Ureter (tissue), 1 donor: Measurements from ENCODE around the gene CA5A. TPM values are rescaled to one million over a fixed set of nuclear protein-coding genes. Genes with fewer than 3 reads are reported as not detected.
"Not testable (repeated sequence)": the region's sequence is repeated elsewhere in the genome, so short reads cannot be mapped to it uniquely, and the experiment has no call there.

Source experiments
- DNase-seq: peaks from one replicate; pipeline ENCODE4 v3.0.0-alpha.2; 2020; ENCODE audit warnings: low spot score
- total RNA-seq: library from RNA; stranded (reverse); gene quantifications from one replicate; pipeline ENCODE4 v1.2.4, GENCODE V29; 2023
- donor health status: DM: yes; HTN: yes; CAD: no.

CA5A gene
- total RNA-seq, 1 donor from 2014 or later = not detected

- no peak for DNase-seq
These were observed 12.1 kb downstream of the CA5A start for GRCh38 chr16:87924041-87924810.

- DNase-seq = no peak
These were observed 14.0 kb downstream of the CA5A start for GRCh38 chr16:87922250-87922871.

GRCh38 chr16:87921236-87921773, 15.0 kb downstream of the CA5A start:
- DNase-seq = no peak

- DNase-seq = no peak
These were observed 16.7 kb downstream of the CA5A start for GRCh38 chr16:87919681-87919994.

- DNase-seq = no peak
These were observed 17.3 kb downstream of the CA5A start for GRCh38 chr16:87918866-87919680.

- DNase-seq = no peak
These were observed 18.0 kb downstream of the CA5A start for GRCh38 chr16:87918338-87918737.

- no peak for DNase-seq
These were observed 18.8 kb downstream of the CA5A start for GRCh38 chr16:87917503-87917902.

- no peak for DNase-seq
These were observed 21.5 kb downstream of the CA5A start for GRCh38 chr16:87914812-87915211.

GRCh38 chr16:87914021-87914725, 22.2 kb downstream of the CA5A start:
- DNase-seq = not testable (repeated sequence)

GRCh38 chr16:87912691-87913090, 23.6 kb downstream of the CA5A start:
- DNase-seq = not testable (repeated sequence)

GRCh38 chr16:87911106-87911763, 25.1 kb downstream of the CA5A start:
- peak; percentile 82 for DNase-seq

- DNase-seq = peak; percentile 80
These were observed 27.0 kb downstream of the CA5A start for GRCh38 chr16:87909203-87909935.

- not testable (repeated sequence) for DNase-seq
These were observed 28.2 kb downstream of the CA5A start for GRCh38 chr16:87908101-87908500.

- DNase-seq = not testable (repeated sequence)
These were observed 30.8 kb downstream of the CA5A start for GRCh38 chr16:87905521-87905920.

GRCh38 chr16:87904963-87905362, 31.4 kb downstream of the CA5A start:
- DNase-seq = not testable (repeated sequence)

- DNase-seq = not testable (repeated sequence)
These were observed 35.8 kb downstream of the CA5A start for GRCh38 chr16:87900489-87900888.

GRCh38 chr16:87897521-87898505, 38.5 kb downstream of the CA5A start:
- no peak for DNase-seq

GRCh38 chr16:87896924-87897520, 39.3 kb downstream of the CA5A start:
- not testable (repeated sequence) for DNase-seq
